Cardiac fibroblast (primary cell): Measurements from ENCODE around the gene ZNF148.

Source experiments
- DNase-seq, 2 donors: peaks; one replicate each; pipeline versions ENCODE4 v3.0.0 to v3.0.0-alpha.2; 2010; ENCODE audit warnings: low read depth in 2 of 2
- H3K4me3 ChIP-seq, 2 donors: replicated peaks in 1 of 2; 1 replicate in 1 of 2; 2 replicates in 1 of 2; pipeline ENCODE4 v1.5.1; 2011; ENCODE audit warnings: low read depth in 2 of 2, low read length in 2 of 2, mild to moderate bottlenecking in 2 of 2, moderate library complexity in 1 of 2
- TF ChIP-seq, protein P1 (sequence below): IDR thresholded peaks from one replicate; pipeline ENCODE4 v1.5.1; 2011; ENCODE audit warnings: low read depth, mild to moderate bottlenecking, low read length, inconsistent platforms

Gene ZNF148

DNA sequence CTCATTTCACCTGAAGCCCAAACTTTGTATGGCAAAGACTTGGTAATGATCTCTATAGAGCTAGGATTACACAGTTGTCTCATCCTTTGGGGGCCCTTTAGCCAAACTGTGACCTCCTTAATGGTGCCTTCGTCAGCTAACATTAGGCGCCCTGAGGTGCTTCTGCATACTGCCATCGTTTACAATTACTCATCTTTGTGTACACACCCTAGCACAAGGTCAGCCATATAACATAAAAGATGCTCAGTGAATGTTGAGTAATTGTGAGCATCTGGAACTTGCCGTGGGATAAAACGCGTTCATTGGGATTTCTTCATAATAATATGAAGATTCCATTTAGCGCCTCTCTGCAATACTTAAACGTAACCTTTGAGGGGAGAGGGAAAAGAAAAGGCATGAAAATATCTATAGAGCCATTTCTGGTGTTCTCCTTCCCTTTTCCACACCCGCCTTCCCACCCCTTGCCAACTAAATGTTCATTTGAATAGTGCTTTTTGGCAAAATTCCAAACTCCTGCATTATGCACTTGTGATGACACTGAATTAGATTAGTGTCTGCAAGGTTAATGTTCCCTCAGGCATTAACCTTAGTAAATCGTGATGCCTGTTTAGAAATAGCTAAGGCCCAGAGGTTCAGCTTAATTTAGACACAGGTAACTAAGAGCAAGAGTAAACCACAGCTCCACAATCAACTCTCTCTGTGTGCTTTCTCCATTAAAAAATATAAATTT, 990 bp upstream of the ZNF148 start:
- TF ChIP-seq, protein P1, sequence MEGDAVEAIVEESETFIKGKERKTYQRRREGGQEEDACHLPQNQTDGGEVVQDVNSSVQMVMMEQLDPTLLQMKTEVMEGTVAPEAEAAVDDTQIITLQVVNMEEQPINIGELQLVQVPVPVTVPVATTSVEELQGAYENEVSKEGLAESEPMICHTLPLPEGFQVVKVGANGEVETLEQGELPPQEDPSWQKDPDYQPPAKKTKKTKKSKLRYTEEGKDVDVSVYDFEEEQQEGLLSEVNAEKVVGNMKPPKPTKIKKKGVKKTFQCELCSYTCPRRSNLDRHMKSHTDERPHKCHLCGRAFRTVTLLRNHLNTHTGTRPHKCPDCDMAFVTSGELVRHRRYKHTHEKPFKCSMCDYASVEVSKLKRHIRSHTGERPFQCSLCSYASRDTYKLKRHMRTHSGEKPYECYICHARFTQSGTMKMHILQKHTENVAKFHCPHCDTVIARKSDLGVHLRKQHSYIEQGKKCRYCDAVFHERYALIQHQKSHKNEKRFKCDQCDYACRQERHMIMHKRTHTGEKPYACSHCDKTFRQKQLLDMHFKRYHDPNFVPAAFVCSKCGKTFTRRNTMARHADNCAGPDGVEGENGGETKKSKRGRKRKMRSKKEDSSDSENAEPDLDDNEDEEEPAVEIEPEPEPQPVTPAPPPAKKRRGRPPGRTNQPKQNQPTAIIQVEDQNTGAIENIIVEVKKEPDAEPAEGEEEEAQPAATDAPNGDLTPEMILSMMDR = no peak
- no peak for DNase-seq
- peak overlapping the region; percentile 80 to 89 for H3K4me3 ChIP-seq

DNA sequence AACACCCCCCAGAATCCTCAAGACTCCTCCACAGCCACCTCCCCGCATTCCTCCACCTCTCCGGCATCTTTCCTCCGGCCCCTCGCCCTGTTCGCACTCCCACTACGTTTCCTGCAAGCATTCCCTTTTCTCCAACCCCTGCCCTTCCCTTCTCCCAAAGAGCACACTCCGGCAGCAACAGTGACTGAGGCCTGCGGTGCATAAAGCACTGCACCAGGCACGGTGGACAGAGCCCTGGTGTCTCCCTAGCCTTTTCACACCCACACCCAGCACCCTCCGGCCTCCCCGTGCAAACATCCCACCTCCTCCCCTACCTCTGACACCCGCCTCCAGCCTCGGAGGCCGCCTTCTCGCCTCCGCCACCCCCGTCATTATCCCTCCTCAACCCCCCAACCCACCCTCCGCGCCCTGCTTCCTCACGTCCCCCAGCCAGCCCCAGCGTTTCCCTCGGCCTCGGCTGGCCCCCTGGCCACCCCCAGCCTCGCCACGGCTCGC, 577 bp downstream of the ZNF148 start:
- TF ChIP-seq, protein P1 = no peak
- peak overlapping the region; percentile 80 to 89 for H3K4me3 ChIP-seq
- DNase-seq = peak; percentile 47 to 51

DNA sequence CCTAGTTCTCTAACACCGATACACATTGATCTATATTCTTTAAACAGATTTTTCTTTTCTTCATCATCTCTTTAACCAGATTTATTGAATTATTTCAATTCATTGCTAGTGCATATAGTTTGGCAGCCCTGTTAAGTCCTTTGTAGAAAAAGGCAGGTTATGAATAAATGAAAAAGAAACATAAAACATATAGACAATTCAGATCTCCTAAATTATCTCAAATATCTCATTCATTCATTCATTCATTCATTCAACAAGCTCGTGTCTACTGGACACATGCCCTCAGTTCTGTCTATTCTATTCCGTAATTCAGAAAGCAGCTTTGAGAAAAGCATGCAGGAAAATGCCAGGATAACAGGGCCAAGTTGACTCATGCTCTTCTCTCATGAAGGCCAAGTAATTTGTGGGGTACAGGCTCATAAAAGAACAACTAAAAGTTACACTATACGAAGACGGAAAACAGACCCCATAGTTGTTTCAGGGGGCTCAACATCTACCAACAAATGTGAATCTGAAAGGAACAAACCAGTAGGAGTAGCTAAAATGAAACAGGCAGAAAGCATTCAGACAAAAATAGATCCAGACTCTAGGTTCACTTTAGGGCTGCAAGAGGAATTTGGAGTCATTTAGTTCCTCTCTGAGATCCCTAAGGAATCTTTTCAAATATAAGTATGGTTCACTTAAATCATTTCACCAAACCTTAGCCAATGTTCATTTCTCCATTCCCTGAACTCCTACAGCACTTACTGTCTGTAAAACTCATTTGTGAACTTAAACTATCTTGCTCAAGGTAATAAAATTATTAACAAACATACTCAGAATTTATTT, 7.5 kb downstream of the ZNF148 start:
- no peak overlapping the region for H3K4me3 ChIP-seq
- TF ChIP-seq, protein P1 = no peak
- peak in 1 of 2 donors; percentile 55 for DNase-seq

DNA sequence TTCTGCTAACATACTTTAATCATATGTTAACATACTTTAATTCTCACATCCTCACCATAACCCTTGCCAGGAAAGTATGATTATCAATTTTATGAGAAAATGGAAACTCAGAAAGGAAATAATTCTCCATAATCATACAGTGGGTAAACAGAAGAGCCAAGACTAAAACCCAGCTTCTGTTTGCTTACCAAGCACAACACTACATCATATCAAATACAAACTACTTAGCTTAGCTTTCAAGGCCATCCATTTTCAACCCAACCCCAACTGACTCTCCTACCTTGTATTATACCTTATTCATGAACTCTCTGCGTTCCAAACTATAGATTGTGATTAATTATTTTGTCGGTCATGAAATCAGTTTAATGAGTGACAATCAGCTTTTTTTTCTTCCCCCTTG, 9.0 kb downstream of the ZNF148 start:
- DNase-seq = no peak
- TF ChIP-seq, protein P1 = no peak
- no peak overlapping the region for H3K4me3 ChIP-seq

DNA sequence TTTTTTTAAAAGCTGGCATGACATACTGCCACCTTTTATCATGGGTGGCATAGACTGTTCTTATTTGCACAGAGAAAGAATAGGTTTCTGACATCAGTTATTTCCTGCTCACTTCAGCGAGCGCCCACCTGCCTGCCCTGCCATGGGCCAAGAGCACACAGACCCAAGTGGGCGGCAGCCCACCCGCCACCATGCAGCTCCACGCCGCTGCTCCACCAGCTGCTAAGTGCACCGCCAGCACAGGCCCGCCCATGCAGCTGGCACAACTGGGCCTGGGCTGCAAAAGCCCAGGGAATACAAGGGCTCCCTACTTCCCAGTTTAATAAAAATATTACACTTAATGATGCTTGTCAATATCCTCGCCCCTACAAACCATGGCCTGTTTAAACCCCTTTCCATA, 15.4 kb downstream of the ZNF148 start:
- no peak overlapping the region for H3K4me3 ChIP-seq
- TF ChIP-seq, protein P1 = no peak
- DNase-seq = no peak

DNA sequence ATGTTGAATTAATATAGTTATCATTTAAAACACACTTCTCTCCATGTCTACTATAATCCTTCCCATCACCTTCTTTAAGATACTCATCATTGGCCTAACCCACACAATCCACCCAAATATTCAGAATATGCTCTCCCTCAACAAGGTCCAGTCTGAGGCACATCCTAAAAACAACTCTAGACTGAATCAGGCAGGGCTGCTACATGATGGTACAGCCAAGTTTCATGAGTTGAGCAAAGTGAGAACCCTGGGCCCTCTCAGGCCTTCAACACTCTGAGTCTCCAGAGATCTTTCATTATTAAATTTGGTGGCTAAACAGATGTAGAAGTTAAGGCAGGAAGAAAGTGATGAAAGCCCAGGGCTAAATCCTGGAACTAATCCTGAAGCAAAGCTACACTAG, 16.2 kb downstream of the ZNF148 start:
- TF ChIP-seq, protein P1 = no peak
- no peak overlapping the region for H3K4me3 ChIP-seq
- no peak for DNase-seq
